ENCODE data around the gene IPP. TPM values are rescaled to one million over a fixed set of nuclear protein-coding genes. Genes with fewer than 3 reads are reported as not detected.

The IPP gene
- total RNA-seq, 1 experiment from 2014 or later, result 7.3 TPM

Other genes starting within 250 kb of the IPP start
- 2,740 and 3,006 TPM in 2 replicates for gene PRDX1, start 228.8 kb downstream of the IPP start, total RNA-seq (2014; rRNA removed; shearing (Covaris generic))
- gene AKR1A1, start 199.8 kb downstream of the IPP start, total RNA-seq (2014; rRNA removed; shearing (Covaris generic)), result 195 and 202 TPM in 2 replicates
- 167 and 237 TPM in 2 replicates for gene NASP, start 166.6 kb downstream of the IPP start, total RNA-seq (2014; rRNA removed; shearing (Covaris generic))
- 0.27 TPM in 1 of 2 replicates, not detected in the other for gene CCDC17, start 126.6 kb downstream of the IPP start, total RNA-seq (2014; rRNA removed; shearing (Covaris generic))
- 142 and 151 TPM in 2 replicates for gene GPBP1L1, start 64.1 kb downstream of the IPP start, total RNA-seq (2014; rRNA removed; shearing (Covaris generic))
- 29.0 and 42.3 TPM in 2 replicates for gene TMEM69, start 62.5 kb downstream of the IPP start, total RNA-seq (2014; rRNA removed; shearing (Covaris generic))
- gene MAST2, start 53.0 kb upstream of the IPP start, total RNA-seq (2014; rRNA removed; shearing (Covaris generic)), result 8.8 and 9.6 TPM in 2 replicates

Data from H4 (cell line).